ENCODE data around the gene CDC45.
A peak's percentile ranks its signal among the peaks of the same experiment; 100 is the strongest.

The CDC45 gene

DNA sequence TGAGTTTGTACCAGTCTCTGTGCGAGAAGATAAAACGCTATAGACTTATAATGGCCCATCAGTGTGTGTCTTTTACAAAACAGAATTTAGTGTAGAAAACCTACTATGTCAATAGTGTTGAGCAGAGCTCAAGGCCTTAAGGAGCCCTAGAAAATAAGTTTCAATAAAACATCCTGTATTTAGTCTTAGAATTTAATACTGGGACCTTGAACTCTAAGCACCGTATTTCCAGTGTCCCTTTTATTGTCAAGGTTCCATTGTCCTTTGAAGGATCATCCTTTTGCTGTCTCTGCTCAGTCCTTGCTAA lies 16.6 kb downstream of the CDC45 start:
- DNase-seq (ENCODE audit: low read depth): no peak

GRCh38 chr22:19497245-19497644 lies 17.5 kb downstream of the CDC45 start:
- DNase-seq (ENCODE audit: low read depth): peak; percentile 83

DNA sequence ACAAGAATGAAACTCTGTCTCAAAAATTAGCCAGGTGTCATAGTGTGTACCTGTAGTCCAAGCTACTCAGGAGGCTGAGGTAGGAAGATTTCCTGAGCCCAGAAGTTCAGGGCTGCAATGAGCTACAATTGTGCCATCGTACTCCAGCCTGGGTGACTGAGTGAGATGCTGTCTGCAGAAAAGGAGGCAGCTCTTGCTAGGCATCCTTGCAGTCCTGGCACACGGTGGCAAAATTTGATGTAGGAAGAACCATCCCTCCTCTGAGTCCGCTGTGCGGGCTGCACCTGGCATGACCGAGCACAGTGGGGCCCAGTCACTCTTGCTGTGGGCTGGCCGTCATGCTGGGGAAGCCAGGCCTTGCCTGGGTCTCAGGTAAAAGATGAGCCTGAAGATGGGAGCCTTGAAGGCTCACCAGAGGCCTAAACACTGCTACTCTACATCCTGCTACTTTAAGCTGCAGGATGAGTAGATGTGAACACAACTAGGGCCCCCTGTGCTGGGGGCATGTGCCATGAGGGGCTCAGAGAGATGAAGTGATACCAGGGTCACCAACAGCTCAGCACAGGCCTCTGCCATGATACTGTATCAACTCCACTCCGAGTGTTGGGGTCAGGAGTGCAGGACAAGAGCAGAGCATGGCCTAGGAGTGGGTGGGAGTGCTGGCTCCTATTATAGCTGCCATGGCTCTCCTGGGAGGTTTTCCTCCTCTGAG lies 18.6 kb downstream of the CDC45 start:
- no peak for DNase-seq (ENCODE audit: low read depth)

- DNase-seq (ENCODE audit: low read depth): no peak
Measured at GRCh38 chr22:19498866-19499190, 19.1 kb downstream of the CDC45 start.

GRCh38 chr22:19499236-19499879 lies 19.6 kb downstream of the CDC45 start:
- no peak for DNase-seq (ENCODE audit: low read depth)

- DNase-seq (ENCODE audit: low read depth): no peak
Measured at GRCh38 chr22:19499880-19500242, 20.1 kb downstream of the CDC45 start.

- DNase-seq (ENCODE audit: low read depth): no peak
Measured at GRCh38 chr22:19501897-19502447, 22.3 kb downstream of the CDC45 start.

DNA sequence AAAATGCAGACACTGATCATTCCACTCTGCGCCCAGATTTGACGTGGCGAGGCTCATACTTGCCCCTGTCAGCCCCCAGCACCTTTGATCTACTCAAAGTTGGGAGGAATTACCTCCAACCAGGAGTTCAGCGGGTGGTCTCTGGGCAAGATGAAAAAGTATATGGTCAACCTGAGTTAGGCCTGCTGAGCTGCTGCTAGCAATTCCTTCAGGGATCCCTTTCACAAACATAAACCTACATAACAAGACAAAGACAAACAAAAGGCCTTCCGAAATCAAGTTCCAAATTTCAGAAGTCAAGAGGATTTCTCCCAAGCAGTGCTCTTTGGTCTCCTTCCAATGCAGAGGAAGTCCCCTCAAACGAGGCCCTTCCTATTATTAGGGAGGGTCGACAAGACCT lies 23.6 kb downstream of the CDC45 start:
- DNase-seq (ENCODE audit: low read depth): no peak

DNA sequence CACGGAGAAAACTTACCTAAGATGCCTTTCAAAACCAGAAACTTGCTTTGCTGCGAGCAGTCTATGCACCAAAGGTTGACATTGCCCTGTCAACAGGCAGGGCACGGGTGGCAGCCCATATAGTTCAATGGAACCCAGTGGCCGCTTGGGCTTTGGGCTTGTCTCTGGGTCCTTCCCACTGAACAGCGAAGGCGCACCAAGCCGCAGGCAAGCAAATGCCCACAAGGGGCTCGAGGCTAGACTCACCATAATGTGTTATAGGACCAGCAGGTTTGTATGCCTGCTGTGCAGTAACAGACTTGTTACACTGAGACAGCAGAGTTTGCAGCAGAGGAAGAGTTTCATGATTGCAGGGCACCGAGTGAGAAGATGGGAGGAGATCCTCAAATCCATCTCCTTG lies 24.1 kb downstream of the CDC45 start:
- DNase-seq (ENCODE audit: low read depth): no peak

GRCh38 chr22:19504900-19505734 lies 25.4 kb downstream of the CDC45 start:
- DNase-seq (ENCODE audit: low read depth): no peak

- DNase-seq (ENCODE audit: low read depth): no peak
Measured at GRCh38 chr22:19505735-19506126, 26.0 kb downstream of the CDC45 start.

DNA sequence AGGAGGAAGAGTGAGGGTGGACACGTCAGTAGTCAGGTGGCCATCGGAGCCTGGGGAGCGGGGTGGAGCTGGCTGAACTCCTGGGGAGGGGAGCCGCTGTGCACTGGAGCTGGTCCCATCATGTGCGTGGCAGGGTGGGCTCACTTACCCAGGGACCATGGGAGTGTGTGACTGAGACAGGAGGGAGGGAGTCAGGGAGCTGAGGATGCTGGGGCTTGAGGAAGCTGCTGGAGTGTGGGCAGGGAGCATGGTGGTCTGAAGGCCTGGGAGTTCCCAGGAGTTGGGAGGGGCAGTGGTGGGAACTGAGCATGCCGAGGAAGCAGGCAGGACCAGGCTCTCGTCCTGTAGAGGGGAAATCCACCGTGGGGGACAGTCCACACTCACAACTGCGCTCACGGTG lies 26.5 kb downstream of the CDC45 start:
- no peak for DNase-seq (ENCODE audit: low read depth)

GRCh38 chr22:19507534-19507861 lies 27.8 kb downstream of the CDC45 start:
- no peak for DNase-seq (ENCODE audit: low read depth)

- no peak for DNase-seq (ENCODE audit: low read depth)
Measured at GRCh38 chr22:19508024-19508776, 28.5 kb downstream of the CDC45 start.

- DNase-seq (ENCODE audit: low read depth): no peak
Measured at GRCh38 chr22:19509191-19509590, 29.5 kb downstream of the CDC45 start.

DNA sequence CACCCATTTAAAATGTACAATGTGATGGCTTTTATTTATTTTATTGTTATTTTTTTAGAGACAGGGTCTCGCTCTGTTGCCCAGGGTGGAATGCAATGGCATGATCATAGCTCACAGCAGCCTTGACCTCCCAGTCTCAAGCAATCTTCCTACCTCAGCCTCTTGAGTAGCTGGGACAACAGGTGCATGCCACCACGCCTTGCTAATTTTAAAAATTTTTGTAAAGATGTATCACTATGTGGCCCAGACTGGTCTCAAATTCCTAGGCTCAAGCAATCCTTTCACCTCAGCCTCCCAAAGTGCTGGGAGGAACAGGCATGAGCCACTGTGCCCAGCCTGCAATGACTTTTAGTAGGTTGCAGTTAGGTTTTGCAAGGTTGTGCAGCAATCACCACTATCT lies 30.2 kb downstream of the CDC45 start:
- no peak for DNase-seq (ENCODE audit: low read depth)

DNA sequence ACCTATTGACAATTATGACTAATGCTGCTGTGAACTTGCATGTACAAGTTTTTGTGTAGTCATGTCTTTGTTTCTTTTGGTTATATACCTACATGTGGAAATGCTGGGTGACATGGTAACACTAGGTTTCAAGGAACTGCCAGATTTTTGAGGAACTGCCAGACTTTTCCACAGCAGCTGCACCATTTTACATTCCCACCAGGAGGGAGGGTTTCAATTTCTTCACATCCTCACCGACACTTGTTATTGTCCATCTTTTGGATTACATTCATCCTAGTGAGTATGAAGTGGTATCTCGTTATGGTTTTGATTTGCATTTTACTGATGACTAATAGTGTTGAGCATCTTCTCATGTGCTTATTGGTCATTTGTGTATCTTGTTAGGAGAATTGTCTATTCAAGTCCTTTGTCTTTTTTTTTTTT lies 31.2 kb downstream of the CDC45 start:
- DNase-seq (ENCODE audit: low read depth): no peak

DNA sequence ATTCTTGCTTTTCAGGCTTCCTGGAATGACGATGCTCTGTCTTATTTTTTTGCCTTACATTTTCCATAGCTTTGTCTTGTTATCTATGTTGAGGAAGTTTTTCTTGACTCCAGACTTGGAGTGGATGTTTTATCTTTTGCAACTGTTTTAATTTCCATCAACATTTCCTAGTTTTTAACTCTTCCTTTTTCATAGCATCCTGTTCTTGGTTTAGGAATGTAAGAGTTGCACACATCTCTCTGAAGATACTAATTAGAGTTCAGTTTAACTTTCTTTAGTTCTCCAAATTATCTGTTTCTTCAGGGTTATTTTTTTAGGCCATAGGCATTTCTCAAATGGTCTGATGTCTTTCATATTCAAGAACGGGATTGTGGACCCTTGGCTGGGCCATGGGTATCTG lies 34.1 kb downstream of the CDC45 start:
- DNase-seq (ENCODE audit: low read depth): no peak

GRCh38 chr22:19514831-19515565 lies 35.3 kb downstream of the CDC45 start:
- DNase-seq (ENCODE audit: low read depth): peak; percentile 8

DNA sequence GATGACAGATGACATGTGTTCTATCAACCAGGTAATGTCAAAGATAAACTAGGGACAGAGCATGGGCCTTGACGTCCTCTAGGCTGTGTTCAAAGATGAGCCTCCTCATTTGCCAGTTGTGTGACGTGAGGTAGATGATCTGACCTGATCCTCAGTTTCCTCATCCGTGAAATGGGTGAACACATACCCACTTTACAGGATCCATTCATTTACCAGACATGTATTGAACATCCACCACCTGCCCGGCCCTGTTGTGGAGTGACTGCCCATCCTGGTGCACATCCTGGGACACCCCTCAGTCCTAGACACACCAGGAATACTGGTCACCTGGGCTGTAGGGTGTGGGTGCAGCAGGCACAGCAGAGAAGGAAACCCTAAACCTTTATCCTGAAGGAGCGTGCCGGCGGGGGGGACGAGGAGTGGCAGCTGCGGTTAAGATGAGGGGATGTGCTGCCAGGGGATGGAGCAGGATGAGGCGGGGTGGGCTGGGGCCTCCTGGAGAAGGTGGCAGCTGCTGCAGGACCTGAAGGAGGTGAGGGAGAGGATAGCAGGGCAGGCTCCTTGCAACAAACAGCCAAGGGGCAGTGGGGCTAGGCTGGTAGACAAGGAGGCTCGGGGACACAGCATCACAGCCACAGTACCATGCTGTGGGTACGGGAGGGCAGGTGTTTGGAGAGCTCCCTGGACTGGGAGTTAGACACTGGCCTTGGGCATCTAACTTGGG lies 36.1 kb downstream of the CDC45 start:
- no peak for DNase-seq (ENCODE audit: low read depth)
